SJSA1 (cell line): ENCODE measurements around the gene VASH1. TPM values are rescaled to one million over a fixed set of nuclear protein-coding genes. Genes with fewer than 3 reads are reported as not detected.
"Not testable (repeated sequence)": the region's sequence is repeated elsewhere in the genome, so short reads cannot be mapped to it uniquely, and the experiment has no call there.

Experiments used
- DNase-seq, 2 experiments: peaks; one replicate each; pipeline ENCODE4 v3.0.0-alpha.2; 2015 to 2020; ENCODE audit warnings: low spot score in 2 of 2, low read depth in 1 of 2
- H3K27ac ChIP-seq: fragments of 250-450 bp; sonication (Bioruptor Pico); 2 replicates; pipeline ENCODE4 v1.5.1; 2020; ENCODE audit warnings: mild to moderate bottlenecking, moderate library complexity
- H3K27me3 ChIP-seq: fragments of 250-450 bp; sonication (Bioruptor Pico); replicated peaks from 2 replicates; pipeline ENCODE4 v1.5.1; 2020; ENCODE audit warnings: mild to moderate bottlenecking, moderate library complexity
- H3K36me3 ChIP-seq: fragments of 250-450 bp; sonication (Bioruptor Pico); 2 replicates; pipeline ENCODE4 v1.5.1; 2020; ENCODE audit warnings: mild to moderate bottlenecking
- H3K4me1 ChIP-seq: fragments of 250-450 bp; sonication (Bioruptor Pico); replicated peaks from 2 replicates; pipeline ENCODE4 v1.6.1; 2021; ENCODE audit warnings: mild to moderate bottlenecking
- H3K4me3 ChIP-seq: fragments of 250-450 bp; sonication (Bioruptor Pico); 2 replicates; pipeline ENCODE4 v1.5.1; 2020; ENCODE audit warnings: mild to moderate bottlenecking
- H3K9me3 ChIP-seq: fragments of 250-450 bp; sonication (Bioruptor Pico); replicated peaks from 2 replicates; pipeline ENCODE4 v1.5.1; 2020; ENCODE audit warnings: mild to moderate bottlenecking
- total RNA-seq: library from RNA; depleted of rRNA; stranded (reverse); fragments of >200 nt; shearing (Covaris generic); gene quantifications from 2 replicates; pipeline ENCODE4 v1.2.3, GENCODE V29; 2014

Gene VASH1
- total RNA-seq, 1 experiment from 2014 or later = 0.13 TPM

GRCh38 chr14:76726551-76726970 lies 34.7 kb upstream of the VASH1 start:
- no peaks in the 10 kb centered on the region for H3K4me1 ChIP-seq
- no peak overlapping the region for H3K27ac ChIP-seq
- no peak for DNase-seq
- no peaks in the 10 kb centered on the region for H3K9me3 ChIP-seq
- H3K27me3 ChIP-seq = peaks cover 3% of the 10 kb centered on the region; the same call in 1 of the 2 replicates
- H3K36me3 ChIP-seq = no peaks in the 10 kb centered on the region
- H3K4me3 ChIP-seq = no peak overlapping the region

- H3K4me3 ChIP-seq = no peak overlapping the region
- no peak overlapping the region for H3K27ac ChIP-seq
- no peak for DNase-seq
- H3K27me3 ChIP-seq = peaks cover 3% of the 10 kb centered on the region; the same call in 1 of the 2 replicates
- no peaks in the 10 kb centered on the region for H3K9me3 ChIP-seq
- H3K36me3 ChIP-seq = no peaks in the 10 kb centered on the region
- no peaks in the 10 kb centered on the region for H3K4me1 ChIP-seq
Observed at GRCh38 chr14:76727384-76727783, 33.9 kb upstream of the VASH1 start.

- Histone ChIP-seq H3K27ac (no peak overlapping the region), H3K27me3 (peaks cover 3% of the 10 kb centered on the region; the same call in 1 of the 2 replicates), H3K36me3 (no peaks in the 10 kb centered on the region), H3K4me1 (no peaks in the 10 kb centered on the region), H3K9me3 (no peaks in the 10 kb centered on the region), H3K4me3 (no peak overlapping the region)
- no peak for DNase-seq
Observed at GRCh38 chr14:76727901-76728300, 33.4 kb upstream of the VASH1 start.

- H3K4me3 ChIP-seq = no peak overlapping the region
- H3K27ac ChIP-seq = no peak overlapping the region
- no peaks in the 10 kb centered on the region for H3K4me1 ChIP-seq
- H3K36me3 ChIP-seq = no peaks in the 10 kb centered on the region
- peaks cover 3% of the 10 kb centered on the region; the same call in 1 of the 2 replicates for H3K27me3 ChIP-seq
- H3K9me3 ChIP-seq = no peaks in the 10 kb centered on the region
- DNase-seq = no peak
Observed at GRCh38 chr14:76729258-76729657, 32.0 kb upstream of the VASH1 start.

- DNase-seq = no peak
- Histone ChIP-seq H3K27me3 (peaks cover 3% of the 10 kb centered on the region; the same call in 1 of the 2 replicates), H3K4me3 (no peak overlapping the region), H3K4me1 (no peaks in the 10 kb centered on the region), H3K27ac (no peak overlapping the region), H3K9me3 (no peaks in the 10 kb centered on the region), H3K36me3 (no peaks in the 10 kb centered on the region)
Observed at GRCh38 chr14:76729953-76730505, 31.2 kb upstream of the VASH1 start.

DNA sequence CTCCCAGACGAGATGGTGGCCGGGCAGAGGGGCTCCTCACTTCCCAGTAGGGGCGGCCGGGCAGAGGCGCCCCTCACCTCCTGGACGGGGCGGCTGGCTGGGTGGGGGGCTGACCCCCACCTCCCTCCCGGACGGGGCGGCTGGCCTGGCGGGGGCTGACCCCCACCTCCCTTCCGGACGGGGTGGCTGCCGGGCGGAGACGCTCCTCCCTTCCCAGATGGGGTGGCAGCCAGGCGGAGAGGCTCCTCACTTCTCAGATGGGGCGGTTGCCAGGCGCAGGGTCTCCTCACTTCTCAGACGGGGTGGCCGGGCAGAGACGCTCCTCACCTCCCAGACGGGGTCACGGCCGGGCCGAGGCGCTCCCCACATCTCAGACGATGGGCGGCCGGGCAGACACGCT lies 26.8 kb upstream of the VASH1 start:
- H3K4me3 ChIP-seq, H3K9me3 ChIP-seq, H3K27me3 ChIP-seq, H3K27ac ChIP-seq, DNase-seq, H3K36me3 ChIP-seq, H3K4me1 ChIP-seq: not testable (repeated sequence)

DNA sequence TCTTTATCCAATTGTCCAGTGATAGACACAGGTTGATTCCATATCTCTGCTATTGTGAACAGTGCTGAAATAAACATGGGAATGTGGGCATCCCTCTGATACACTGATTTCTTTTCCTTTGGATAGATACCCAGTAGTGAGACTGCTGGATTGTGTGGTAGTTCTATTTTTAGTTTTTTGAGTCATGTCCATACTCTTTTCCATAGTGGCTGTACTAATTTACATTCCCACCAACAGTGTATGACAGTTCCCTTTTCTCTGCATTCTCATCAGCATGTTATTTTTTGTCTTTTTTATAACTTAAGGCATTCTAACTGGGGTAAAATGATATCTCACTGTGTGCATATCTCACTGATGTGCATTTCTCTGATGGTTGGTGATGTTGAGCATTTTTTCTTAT lies 24.8 kb upstream of the VASH1 start:
- Histone ChIP-seq H3K4me3 (no peak overlapping the region), H3K4me1 (no peaks in the 10 kb centered on the region), H3K36me3 (no peaks in the 10 kb centered on the region), H3K9me3 (no peaks in the 10 kb centered on the region), H3K27me3 (no peaks in the 10 kb centered on the region), H3K27ac (no peak overlapping the region)
- DNase-seq = no peak

DNA sequence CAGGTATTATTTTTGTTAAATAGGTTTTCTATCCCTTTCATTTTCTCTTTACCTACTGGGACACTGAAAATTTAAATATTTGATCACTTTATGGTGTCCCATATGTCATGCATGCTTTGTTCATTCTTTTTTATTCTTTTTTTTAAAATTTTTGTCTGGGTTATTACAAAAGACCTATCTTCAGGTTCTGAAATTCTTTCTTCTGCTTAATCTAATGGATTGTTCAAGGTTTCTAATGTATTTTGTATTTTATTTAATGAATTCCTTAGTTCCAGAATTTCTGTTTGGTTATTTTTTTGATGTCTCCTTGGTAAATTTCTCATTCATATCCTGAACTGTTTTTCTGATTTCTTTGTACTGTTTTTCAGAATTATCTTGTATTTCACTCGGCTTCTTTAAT lies 20.2 kb upstream of the VASH1 start:
- Histone ChIP-seq H3K36me3 (no peaks in the 10 kb centered on the region), H3K27ac (no peak overlapping the region), H3K9me3 (no peaks in the 10 kb centered on the region), H3K4me1 (no peaks in the 10 kb centered on the region), H3K4me3 (no peak overlapping the region), H3K27me3 (no peaks in the 10 kb centered on the region)
- no peak for DNase-seq

DNA sequence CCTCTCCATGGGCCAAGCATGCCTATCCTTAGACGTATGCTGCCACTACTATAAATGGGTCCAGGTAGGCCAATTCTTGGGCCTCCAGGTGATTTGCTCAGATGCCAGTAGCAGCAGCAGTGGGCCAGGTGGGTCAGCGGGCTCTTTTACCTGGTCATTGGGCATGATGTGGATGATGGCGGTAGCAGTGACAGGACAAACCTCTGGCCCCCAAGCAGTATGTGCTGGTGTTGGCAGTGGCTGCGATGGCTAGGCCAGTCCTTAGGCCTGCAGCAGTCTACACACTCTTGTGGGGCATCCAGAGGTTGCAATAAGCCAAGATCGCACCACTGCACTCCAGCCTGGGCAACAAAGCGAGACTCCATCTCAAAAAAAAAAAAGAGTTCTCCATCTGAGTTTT lies 19.1 kb upstream of the VASH1 start:
- no peak for DNase-seq
- no peaks in the 10 kb centered on the region for H3K4me1 ChIP-seq

DNA sequence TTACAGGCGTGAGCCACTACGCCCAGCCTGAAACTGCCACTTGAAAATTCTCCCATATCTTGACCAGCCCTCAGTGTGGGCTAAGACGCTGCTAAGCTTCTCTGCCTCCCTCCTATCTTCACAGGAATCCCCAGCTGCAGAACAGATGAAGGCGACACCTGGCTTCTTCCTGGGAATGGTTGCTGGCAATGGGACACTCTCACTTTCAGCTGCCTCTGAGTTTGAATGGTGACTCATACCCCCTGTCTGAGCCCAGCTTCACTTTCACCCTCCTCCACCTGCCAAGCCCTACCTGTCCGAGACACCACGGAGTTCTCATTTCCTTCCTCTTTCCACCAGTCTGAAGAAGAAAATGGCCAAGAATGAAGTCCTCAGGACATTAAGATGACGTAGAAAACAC lies 18.3 kb upstream of the VASH1 start:
- no peak overlapping the region for H3K4me3 ChIP-seq
- H3K4me1 ChIP-seq = no peaks in the 10 kb centered on the region
- no peaks in the 10 kb centered on the region for H3K36me3 ChIP-seq
- no peak overlapping the region for H3K27ac ChIP-seq
- H3K9me3 ChIP-seq = no peaks in the 10 kb centered on the region
- no peak for DNase-seq
- H3K27me3 ChIP-seq = no peaks in the 10 kb centered on the region

More for the DNA sequence above, 19.1 kb upstream of the VASH1 start:
- Histone ChIP-seq H3K27me3 (no peaks in the 10 kb centered on the region), H3K27ac (no peak overlapping the region), H3K4me3 (no peak overlapping the region), H3K9me3 (no peaks in the 10 kb centered on the region), H3K36me3 (no peaks in the 10 kb centered on the region)

DNA sequence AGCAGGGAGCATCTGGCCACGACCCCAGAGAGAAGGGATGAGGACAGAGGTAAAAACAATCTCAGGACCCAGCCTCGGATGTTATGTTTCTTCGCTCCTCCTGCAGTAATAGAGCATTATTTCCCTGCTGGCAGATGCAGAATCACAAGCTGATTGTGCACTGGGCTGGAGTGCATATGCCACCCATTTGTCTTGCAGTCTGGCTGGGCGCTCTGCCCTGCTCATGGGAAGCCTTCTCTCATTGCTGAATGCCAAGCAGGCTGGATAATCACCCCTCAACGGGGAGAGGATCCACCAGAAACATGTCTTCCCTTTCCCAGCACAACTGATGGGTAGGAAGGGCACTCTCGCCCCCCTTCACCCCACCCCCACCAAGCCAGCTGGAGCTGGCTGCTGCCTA lies 8.5 kb upstream of the VASH1 start:
- no peaks in the 10 kb centered on the region for H3K36me3 ChIP-seq
- H3K4me1 ChIP-seq = no peaks in the 10 kb centered on the region
- no peaks in the 10 kb centered on the region for H3K27me3 ChIP-seq
- no peaks in the 10 kb centered on the region for H3K9me3 ChIP-seq
- no peak for DNase-seq
- H3K27ac ChIP-seq = no peak overlapping the region
- no peak overlapping the region for H3K4me3 ChIP-seq

DNA sequence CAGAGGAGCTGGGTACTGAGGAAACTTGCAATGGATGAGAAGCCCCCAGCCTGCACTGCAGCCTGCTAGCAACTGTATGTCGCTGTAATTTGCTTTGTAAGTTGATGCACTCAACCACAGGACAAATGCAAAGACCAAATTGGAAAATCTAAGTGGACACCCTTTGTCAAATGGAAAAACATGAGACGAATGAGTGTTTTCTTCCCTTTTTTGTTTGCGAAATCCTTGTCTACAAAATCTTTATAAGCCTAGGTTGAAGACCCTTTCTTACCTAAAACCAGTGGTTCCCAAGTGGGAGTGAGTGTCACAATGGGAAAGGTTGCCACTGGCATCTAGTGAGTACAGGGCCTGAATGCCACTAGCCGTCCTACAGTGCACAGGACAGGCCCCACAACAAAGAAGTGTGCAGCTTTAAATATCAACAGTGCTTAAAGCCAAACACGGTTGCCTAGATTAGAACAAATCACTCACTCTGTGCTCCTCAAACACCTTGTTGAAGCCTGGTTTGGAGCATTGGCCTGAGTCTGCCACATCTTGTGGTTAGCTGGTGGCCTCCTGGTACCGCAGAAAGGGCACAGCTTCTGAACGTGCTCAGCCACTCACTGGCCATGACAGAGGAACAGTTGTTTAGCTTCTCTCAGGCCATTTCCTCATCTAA lies 7.6 kb upstream of the VASH1 start:
- H3K27ac ChIP-seq = no peak overlapping the region
- no peaks in the 10 kb centered on the region for H3K9me3 ChIP-seq
- no peaks in the 10 kb centered on the region for H3K36me3 ChIP-seq
- no peaks in the 10 kb centered on the region for H3K4me1 ChIP-seq
- no peaks in the 10 kb centered on the region for H3K27me3 ChIP-seq
- DNase-seq = no peak
- H3K4me3 ChIP-seq = no peak overlapping the region

DNA sequence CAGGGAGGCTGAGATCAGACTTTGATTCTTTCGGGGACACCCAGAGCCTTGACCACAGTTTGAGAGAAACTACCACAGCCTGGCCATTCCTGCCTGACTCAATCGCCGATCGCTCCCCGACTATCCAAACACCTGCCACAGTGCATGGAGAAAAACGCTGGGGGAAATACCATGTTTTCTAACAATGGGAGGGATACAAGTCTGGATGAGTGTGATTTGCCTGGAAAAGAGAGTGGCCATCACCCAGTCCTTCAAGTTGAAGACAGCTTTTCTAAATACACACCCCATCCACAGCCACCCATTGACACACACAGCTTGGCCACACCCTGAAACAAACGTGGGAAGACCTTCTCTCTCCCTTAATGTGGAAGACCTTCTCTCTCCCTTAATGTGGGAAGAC lies 6.7 kb upstream of the VASH1 start:
- no peak overlapping the region for H3K4me3 ChIP-seq
- DNase-seq = no peak
- no peaks in the 10 kb centered on the region for H3K4me1 ChIP-seq
- H3K36me3 ChIP-seq = no peaks in the 10 kb centered on the region
- H3K9me3 ChIP-seq = no peaks in the 10 kb centered on the region
- H3K27ac ChIP-seq = no peak overlapping the region
- H3K27me3 ChIP-seq = no peaks in the 10 kb centered on the region

- Histone ChIP-seq H3K36me3 (no peaks in the 10 kb centered on the region), H3K9me3 (no peaks in the 10 kb centered on the region), H3K27ac (no peak overlapping the region)
Observed at GRCh38 chr14:76755610-76756370, 5.5 kb upstream of the VASH1 start.

More at GRCh38 chr14:76755610-76756370, 5.5 kb upstream of the VASH1 start:
- no peak for DNase-seq
- H3K27me3 ChIP-seq = no peaks in the 10 kb centered on the region
- H3K4me3 ChIP-seq = no peak overlapping the region
- H3K4me1 ChIP-seq = no peaks in the 10 kb centered on the region
